ENCODE results near the gene CDC14B. TPM values are rescaled to one million over a fixed set of nuclear protein-coding genes. Genes with fewer than 3 reads are reported as not detected.
"Not testable (repeated sequence)": the region's sequence is repeated elsewhere in the genome, so short reads cannot be mapped to it uniquely, and the experiment has no call there.

The CDC14B gene
- total RNA-seq, 4 donors from 2014 or later, result 9.7 to 40.5 (median 20.6) TPM

GRCh38 chr9:96509848-96510247 is 109.8 kb downstream of the CDC14B start:
- Histone ChIP-seq H3K27me3 (no peaks in the 10 kb centered on the region), H3K27ac (no peak overlapping the region), H3K4me3 (no peak overlapping the region), H3K36me3 (no peaks in the 10 kb centered on the region), H3K4me1 (no peaks in the 10 kb centered on the region), H3K9me3 (no peaks in the 10 kb centered on the region)
- no peak for TF ChIP-seq CTCF (IDR thresholded peaks at IDR 0.05)
- no peak for TF ChIP-seq POLR2A (IDR thresholded peaks at IDR 0.05)
- intact Hi-C loops (cut with DNase I; ENCODE audit: low total_unique reads), result no loop called here
- DNase-seq, result no peak

GRCh38 chr9:96509026-96509425 is 110.6 kb downstream of the CDC14B start:
- TF ChIP-seq CTCF (IDR thresholded peaks at IDR 0.05), result no peak
- no peak for TF ChIP-seq POLR2A (IDR thresholded peaks at IDR 0.05)
- Histone ChIP-seq H3K27me3 (no peaks in the 10 kb centered on the region), H3K27ac (no peak overlapping the region), H3K9me3 (no peaks in the 10 kb centered on the region), H3K4me3 (no peak overlapping the region), H3K36me3 (no peaks in the 10 kb centered on the region), H3K4me1 (no peaks in the 10 kb centered on the region)
- DNase-seq, result no peak
- intact Hi-C loops (cut with DNase I; ENCODE audit: low total_unique reads), result no loop called here

GRCh38 chr9:96508227-96508940 is 111.3 kb downstream of the CDC14B start:
- peak overlapping the region in 1 of 2 donors; percentile 10 for H3K27ac ChIP-seq
- intact Hi-C loops (cut with DNase I; ENCODE audit: low total_unique reads), result no loop called here
- H3K27me3 ChIP-seq, result no peaks in the 10 kb centered on the region
- H3K9me3 ChIP-seq, result no peaks in the 10 kb centered on the region
- H3K36me3 ChIP-seq, result no peaks in the 10 kb centered on the region
- no peak for DNase-seq
- no peaks in the 10 kb centered on the region for H3K4me1 ChIP-seq
- no peak overlapping the region for H3K4me3 ChIP-seq
- TF ChIP-seq POLR2A (IDR thresholded peaks at IDR 0.05), result no peak
- TF ChIP-seq CTCF (IDR thresholded peaks at IDR 0.05), result no peak

GRCh38 chr9:96505316-96505991 is 114.2 kb downstream of the CDC14B start:
- Histone ChIP-seq H3K27me3 (no peaks in the 10 kb centered on the region), H3K4me3 (no peak overlapping the region), H3K27ac (no peak overlapping the region), H3K4me1 (no peaks in the 10 kb centered on the region), H3K36me3 (no peaks in the 10 kb centered on the region), H3K9me3 (no peaks in the 10 kb centered on the region)
- no peak for TF ChIP-seq POLR2A (IDR thresholded peaks at IDR 0.05)
- TF ChIP-seq CTCF (IDR thresholded peaks at IDR 0.05), result no peak
- DNase-seq, result peak in 1 of 2 donors; percentile 31
- intact Hi-C loops (cut with DNase I; ENCODE audit: low total_unique reads), result no loop called here

GRCh38 chr9:96503918-96504317 is 115.7 kb downstream of the CDC14B start:
- TF ChIP-seq CTCF (IDR thresholded peaks at IDR 0.05) (no peak), POLR2A (IDR thresholded peaks at IDR 0.05) (no peak)
- intact Hi-C loops (cut with DNase I; ENCODE audit: low total_unique reads), result no loop called here
- Histone ChIP-seq H3K9me3 (no peaks in the 10 kb centered on the region), H3K27me3 (no peaks in the 10 kb centered on the region), H3K27ac (no peak overlapping the region), H3K4me1 (no peaks in the 10 kb centered on the region), H3K4me3 (no peak overlapping the region), H3K36me3 (no peaks in the 10 kb centered on the region)
- no peak for DNase-seq

- intact Hi-C loops (cut with DNase I; ENCODE audit: low total_unique reads); H3K27ac ChIP-seq; H3K27me3 ChIP-seq; DNase-seq; H3K4me3 ChIP-seq; H3K9me3 ChIP-seq; H3K4me1 ChIP-seq; H3K36me3 ChIP-seq: not testable (repeated sequence)
Observed at GRCh38 chr9:96503374-96503748, 116.3 kb downstream of the CDC14B start.
